Nephron (organoid): ENCODE measurements around the gene PKD1L1.

Experiments
- H3K27ac Mint-ChIP-seq, 3 experiments: 2 replicates each; pipeline ENCODE4 v1.8.0; 2020; ENCODE audit warnings: mixed read lengths in 3 of 3, mild to moderate bottlenecking in 2 of 3, moderate library complexity in 1 of 3
- H3K27me3 Mint-ChIP-seq: 2 replicates; pipeline ENCODE4 v1.8.0; 2021; ENCODE audit warnings: low read depth, mild to moderate bottlenecking, moderate library complexity, mixed read lengths
- H3K36me3 Mint-ChIP-seq: 2 replicates; pipeline ENCODE4 v1.8.0; 2020; ENCODE audit warnings: low read depth, mixed read lengths
- H3K4me1 Mint-ChIP-seq: 2 replicates; pipeline ENCODE4 v1.8.0; 2020; ENCODE audit warnings: mixed read lengths
- H3K4me3 Mint-ChIP-seq, 3 experiments: 2 replicates each; pipeline ENCODE4 v1.8.0; 2020; ENCODE audit warnings: mild to moderate bottlenecking in 3 of 3, mixed read lengths in 3 of 3, moderate library complexity in 2 of 3
- H3K9me3 Mint-ChIP-seq: 2 replicates; pipeline ENCODE4 v1.8.0; 2020; ENCODE audit warnings: mixed read lengths
- CTCF ChIP-seq, 3 experiments: fragments of 200-600 bp; sonication (generic); IDR thresholded peaks; one replicate each; pipeline ENCODE4 v1.5.0; 2021; ENCODE audit warnings: antibody characterized with exemption in 3 of 3; ENCODE audit not compliant: unreplicated experiment in 3 of 3

PKD1L1 gene

GRCh38 chr7:47873762-47874161 lies 74.5 kb downstream of the PKD1L1 start:
- H3K27ac Mint-ChIP-seq = no peak overlapping the region
- no peaks in the 10 kb centered on the region for H3K36me3 Mint-ChIP-seq
- no peak overlapping the region for H3K4me3 Mint-ChIP-seq
- TF ChIP-seq CTCF (IDR thresholded peaks at IDR 0.05; ENCODE audit: unreplicated experiment in 3 of 3) = no peak
- no peaks in the 10 kb centered on the region for H3K27me3 Mint-ChIP-seq
- no peaks in the 10 kb centered on the region for H3K4me1 Mint-ChIP-seq
- H3K9me3 Mint-ChIP-seq = no peaks in the 10 kb centered on the region

- Mint-ChIP-seq H3K36me3 (no peaks in the 10 kb centered on the region), H3K4me3 (no peak overlapping the region), H3K27me3 (no peaks in the 10 kb centered on the region), H3K27ac (no peak overlapping the region), H3K9me3 (no peaks in the 10 kb centered on the region), H3K4me1 (no peaks in the 10 kb centered on the region)
- TF ChIP-seq CTCF (IDR thresholded peaks at IDR 0.05; ENCODE audit: unreplicated experiment in 3 of 3) = no peak
Measured at GRCh38 chr7:47867286-47867685, 81.0 kb downstream of the PKD1L1 start.

GRCh38 chr7:47866120-47866519 lies 82.1 kb downstream of the PKD1L1 start:
- H3K9me3 Mint-ChIP-seq = no peaks in the 10 kb centered on the region
- no peaks in the 10 kb centered on the region for H3K27me3 Mint-ChIP-seq
- no peak overlapping the region for H3K4me3 Mint-ChIP-seq
- no peaks in the 10 kb centered on the region for H3K36me3 Mint-ChIP-seq
- no peaks in the 10 kb centered on the region for H3K4me1 Mint-ChIP-seq
- no peak overlapping the region for H3K27ac Mint-ChIP-seq
- TF ChIP-seq CTCF (IDR thresholded peaks at IDR 0.05; ENCODE audit: unreplicated experiment in 3 of 3) = no peak

GRCh38 chr7:47852330-47853245 lies 95.7 kb downstream of the PKD1L1 start:
- Mint-ChIP-seq H3K4me1 (no peaks in the 10 kb centered on the region), H3K4me3 (no peak overlapping the region), H3K9me3 (no peaks in the 10 kb centered on the region), H3K36me3 (no peaks in the 10 kb centered on the region), H3K27me3 (peaks cover 4% of the 10 kb centered on the region), H3K27ac (no peak overlapping the region)
- no peak for TF ChIP-seq CTCF (IDR thresholded peaks at IDR 0.05; ENCODE audit: unreplicated experiment in 3 of 3)

- Mint-ChIP-seq H3K27me3 (peaks cover 7% of the 10 kb centered on the region), H3K27ac (no peak overlapping the region), H3K9me3 (no peaks in the 10 kb centered on the region), H3K36me3 (no peaks in the 10 kb centered on the region), H3K4me1 (no peaks in the 10 kb centered on the region), H3K4me3 (no peak overlapping the region)
- TF ChIP-seq CTCF (IDR thresholded peaks at IDR 0.05; ENCODE audit: unreplicated experiment in 3 of 3) = no peak
Measured at GRCh38 chr7:47847207-47847606, 101.1 kb downstream of the PKD1L1 start.
